Epithelial cell of proximal tubule (primary cell): ENCODE results near the gene BOLL. TPM values are rescaled to one million over a fixed set of nuclear protein-coding genes. Genes with fewer than 3 reads are reported as not detected.
"Not testable (repeated sequence)": the region's sequence is repeated elsewhere in the genome, so short reads cannot be mapped to it uniquely, and the experiment has no call there.

Experiments used
- DNase-seq: peaks from one replicate; pipeline ENCODE4 v3.0.0-alpha.2; 2011; ENCODE audit warnings: low read depth
- H3K4me3 ChIP-seq: 2 replicates; pipeline ENCODE4 v1.5.1; 2011; ENCODE audit warnings: low read depth, mild to moderate bottlenecking, low read length
- total RNA-seq: library from RNA; depleted of rRNA; stranded (reverse); fragments of >200 nt; gene quantifications from 2 replicates; pipeline ENCODE4 v1.2.3, GENCODE V29; 2015
- TF ChIP-seq, protein P1 (sequence below): conservative IDR thresholded peaks from 2 replicates; pipeline ENCODE4 v1.5.1; 2012; ENCODE audit warnings: low read depth, mild to moderate bottlenecking, low read length

The BOLL gene
- total RNA-seq, 1 donor from 2014 or later, result not detected

GRCh38 chr2:197759625-197760292 is 25.4 kb downstream of the BOLL start:
- no peak overlapping the region for H3K4me3 ChIP-seq
- TF ChIP-seq, protein P1, sequence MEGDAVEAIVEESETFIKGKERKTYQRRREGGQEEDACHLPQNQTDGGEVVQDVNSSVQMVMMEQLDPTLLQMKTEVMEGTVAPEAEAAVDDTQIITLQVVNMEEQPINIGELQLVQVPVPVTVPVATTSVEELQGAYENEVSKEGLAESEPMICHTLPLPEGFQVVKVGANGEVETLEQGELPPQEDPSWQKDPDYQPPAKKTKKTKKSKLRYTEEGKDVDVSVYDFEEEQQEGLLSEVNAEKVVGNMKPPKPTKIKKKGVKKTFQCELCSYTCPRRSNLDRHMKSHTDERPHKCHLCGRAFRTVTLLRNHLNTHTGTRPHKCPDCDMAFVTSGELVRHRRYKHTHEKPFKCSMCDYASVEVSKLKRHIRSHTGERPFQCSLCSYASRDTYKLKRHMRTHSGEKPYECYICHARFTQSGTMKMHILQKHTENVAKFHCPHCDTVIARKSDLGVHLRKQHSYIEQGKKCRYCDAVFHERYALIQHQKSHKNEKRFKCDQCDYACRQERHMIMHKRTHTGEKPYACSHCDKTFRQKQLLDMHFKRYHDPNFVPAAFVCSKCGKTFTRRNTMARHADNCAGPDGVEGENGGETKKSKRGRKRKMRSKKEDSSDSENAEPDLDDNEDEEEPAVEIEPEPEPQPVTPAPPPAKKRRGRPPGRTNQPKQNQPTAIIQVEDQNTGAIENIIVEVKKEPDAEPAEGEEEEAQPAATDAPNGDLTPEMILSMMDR, result no peak
- DNase-seq, result no peak

GRCh38 chr2:197759013-197759412 is 26.1 kb downstream of the BOLL start:
- no peak for DNase-seq
- TF ChIP-seq, protein P1, result no peak
- H3K4me3 ChIP-seq, result no peak overlapping the region

DNA sequence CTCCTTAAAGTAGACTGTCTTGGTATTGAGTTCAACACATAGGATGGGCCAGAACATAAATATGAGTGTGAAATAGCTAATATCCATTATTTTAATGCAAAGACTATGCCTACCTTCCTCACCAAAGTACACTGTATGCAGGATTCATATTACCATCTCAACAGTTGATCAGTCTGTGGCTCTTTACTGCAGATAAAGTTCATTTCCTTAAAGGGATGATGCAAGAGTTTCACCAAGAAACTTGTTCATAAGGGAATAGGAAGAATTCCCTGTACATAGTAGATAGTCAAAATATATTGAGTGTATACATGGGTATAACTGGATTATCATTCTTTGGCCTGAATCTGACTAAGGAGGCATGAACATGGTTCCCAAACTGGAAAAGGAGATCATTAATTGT is 44.9 kb downstream of the BOLL start:
- H3K4me3 ChIP-seq, result no peak overlapping the region
- DNase-seq, result no peak
- TF ChIP-seq, protein P1, result no peak

- not testable (repeated sequence) for H3K4me3 ChIP-seq
Measured at GRCh38 chr2:197728555-197729544, 56.3 kb downstream of the BOLL start.

GRCh38 chr2:197727011-197727410 is 58.1 kb downstream of the BOLL start:
- no peak for DNase-seq
- TF ChIP-seq, protein P1, result no peak
- H3K4me3 ChIP-seq, result no peak overlapping the region

More at GRCh38 chr2:197728555-197729544, 56.3 kb downstream of the BOLL start:
- DNase-seq, result not testable (repeated sequence)

GRCh38 chr2:197717863-197718262 is 67.3 kb downstream of the BOLL start:
- DNase-seq, result no peak
- TF ChIP-seq, protein P1, result no peak
- H3K4me3 ChIP-seq, result no peak overlapping the region

DNA sequence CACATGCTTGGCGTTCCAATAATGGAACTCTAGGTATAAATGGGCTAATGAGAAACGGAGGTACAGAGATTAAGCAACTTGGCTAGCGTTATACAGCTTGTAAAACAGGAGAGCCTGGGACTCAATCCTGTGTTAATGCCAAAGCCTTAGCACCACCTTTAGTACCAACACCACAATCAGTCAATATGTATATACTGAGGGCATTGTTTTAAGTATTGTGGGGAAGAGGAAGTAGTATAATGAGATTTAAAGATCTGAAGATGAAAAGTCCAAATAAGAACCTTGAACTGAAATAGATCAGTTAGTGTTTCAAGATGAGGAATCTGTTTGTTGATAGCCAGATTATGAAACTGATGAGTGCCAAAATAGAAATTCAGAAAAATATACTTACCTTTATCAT is 71.8 kb downstream of the BOLL start:
- no peak overlapping the region for H3K4me3 ChIP-seq
- TF ChIP-seq, protein P1, result no peak
- DNase-seq, result no peak
